ENCODE data around the gene AAR2.

Gene AAR2

GRCh38 chr20:36279776-36280175 is 43.5 kb downstream of the AAR2 start:
- no peak for DNase-seq (ENCODE audit: low spot score)

DNA sequence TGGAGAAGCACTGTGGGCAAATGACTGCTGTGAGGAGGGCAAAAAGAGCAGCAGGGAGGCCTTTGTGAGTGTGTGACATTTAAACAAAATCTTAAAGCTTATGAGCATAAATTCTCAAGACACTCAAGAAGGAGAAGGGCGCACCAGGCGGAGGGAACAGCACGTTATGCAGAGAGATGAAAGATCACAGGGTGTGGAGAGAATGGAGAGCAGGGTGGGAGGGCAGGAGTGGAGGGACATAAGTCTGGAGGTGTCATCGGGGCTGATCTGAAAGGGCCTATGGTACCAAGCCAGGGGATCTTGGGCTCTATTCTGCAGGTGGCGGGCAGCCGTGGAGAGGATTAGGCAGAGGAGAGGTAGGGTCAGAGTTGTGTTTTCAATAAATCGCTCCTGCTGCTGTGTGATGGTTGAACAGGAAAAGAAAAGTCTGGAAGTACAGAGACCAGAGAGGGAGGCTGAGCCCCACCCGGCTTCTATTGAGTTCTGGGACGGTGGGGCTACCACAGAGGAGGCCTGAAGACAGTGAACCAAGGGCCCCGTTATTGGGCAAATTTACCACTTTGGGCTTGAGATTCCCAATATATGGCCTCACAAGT is 45.6 kb downstream of the AAR2 start:
- no peak for DNase-seq (ENCODE audit: low spot score)

DNA sequence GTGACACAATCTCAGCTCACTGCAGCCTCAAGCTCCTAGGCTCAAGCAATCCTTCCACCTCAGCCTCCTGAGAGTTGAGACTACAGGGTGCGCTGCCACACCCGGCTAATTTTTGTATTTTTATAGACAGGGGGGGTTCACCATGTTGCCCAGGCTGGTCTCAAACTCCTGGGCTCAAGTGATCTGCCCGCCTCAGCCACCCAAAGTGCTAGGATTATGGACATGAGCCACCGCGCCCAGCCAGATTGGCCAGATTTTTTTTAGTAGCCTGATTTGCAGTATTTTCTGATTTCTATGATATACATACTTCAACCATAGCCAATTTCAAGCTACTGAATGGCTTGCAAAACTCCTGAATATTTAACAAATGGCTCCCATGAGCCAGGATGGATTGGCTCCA is 48.5 kb downstream of the AAR2 start:
- no peak for DNase-seq (ENCODE audit: low spot score)

GRCh38 chr20:36285746-36286447 is 49.6 kb downstream of the AAR2 start:
- DNase-seq (ENCODE audit: low spot score) = no peak

DNA sequence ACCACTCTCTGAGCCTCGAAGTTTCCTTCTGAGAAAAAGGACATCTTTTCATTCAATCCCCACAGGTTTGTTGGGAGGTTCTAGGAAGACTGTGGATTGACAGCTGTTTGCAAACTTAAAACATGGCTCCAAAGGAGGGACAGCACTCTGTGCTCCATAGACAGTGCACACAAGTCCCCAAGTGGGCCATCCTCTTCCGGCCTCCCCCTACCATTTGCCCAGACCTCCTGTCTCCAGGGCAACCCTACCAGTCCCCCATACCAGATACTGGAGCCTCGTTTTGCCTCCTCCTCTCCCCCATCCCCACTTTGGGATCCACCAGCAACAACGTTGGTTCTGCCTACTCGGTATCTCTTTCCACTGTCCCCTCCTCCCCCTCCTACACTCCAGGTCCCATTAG is 61.4 kb downstream of the AAR2 start:
- DNase-seq (ENCODE audit: low spot score) = no peak

- DNase-seq (ENCODE audit: low spot score) = no peak
Measured at GRCh38 chr20:36298061-36298460, 61.8 kb downstream of the AAR2 start.

- no peak for DNase-seq (ENCODE audit: low spot score)
Measured at GRCh38 chr20:36298795-36299339, 62.6 kb downstream of the AAR2 start.

- DNase-seq (ENCODE audit: low spot score) = no peak
Measured at GRCh38 chr20:36299459-36299858, 63.2 kb downstream of the AAR2 start.

DNA sequence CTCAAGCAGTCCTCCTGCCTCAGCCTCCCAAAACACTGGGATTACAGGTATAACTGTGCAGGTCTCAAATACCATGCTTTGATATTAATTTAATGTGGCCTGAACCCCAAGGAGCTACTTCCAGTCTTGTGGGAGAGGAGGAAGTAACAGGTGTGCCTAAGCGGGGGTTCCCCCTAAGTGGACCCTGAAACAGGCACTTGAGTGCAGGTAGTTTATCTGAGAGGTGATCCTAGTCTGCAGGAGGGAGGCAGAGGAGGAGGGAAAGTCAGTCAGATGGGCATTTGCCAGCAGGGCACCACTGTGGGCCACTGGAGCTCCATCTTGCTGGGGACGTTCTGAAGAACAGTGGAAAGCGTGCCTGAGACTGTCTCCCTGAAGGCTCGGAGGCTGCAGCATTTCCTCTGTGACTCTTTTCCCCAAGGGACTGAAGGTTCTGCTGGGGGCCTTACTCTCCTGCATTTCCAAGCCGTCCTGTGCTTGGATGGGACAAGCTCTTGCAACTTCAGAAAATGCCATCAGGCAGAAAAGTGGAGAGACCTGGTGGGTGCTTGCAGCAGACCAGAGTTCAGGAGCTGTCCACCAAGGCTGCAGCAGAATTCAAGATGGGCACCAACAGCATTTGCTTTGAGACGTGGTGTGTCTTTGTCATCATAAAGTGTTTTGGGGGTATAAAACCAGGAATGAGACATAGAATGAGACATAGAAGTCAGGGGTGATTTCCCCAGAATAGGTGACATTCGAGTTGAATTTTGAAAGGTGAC is 65.3 kb downstream of the AAR2 start:
- no peak for DNase-seq (ENCODE audit: low spot score)

GRCh38 chr20:36303020-36303595 is 66.8 kb downstream of the AAR2 start:
- no peak for DNase-seq (ENCODE audit: low spot score)

DNA sequence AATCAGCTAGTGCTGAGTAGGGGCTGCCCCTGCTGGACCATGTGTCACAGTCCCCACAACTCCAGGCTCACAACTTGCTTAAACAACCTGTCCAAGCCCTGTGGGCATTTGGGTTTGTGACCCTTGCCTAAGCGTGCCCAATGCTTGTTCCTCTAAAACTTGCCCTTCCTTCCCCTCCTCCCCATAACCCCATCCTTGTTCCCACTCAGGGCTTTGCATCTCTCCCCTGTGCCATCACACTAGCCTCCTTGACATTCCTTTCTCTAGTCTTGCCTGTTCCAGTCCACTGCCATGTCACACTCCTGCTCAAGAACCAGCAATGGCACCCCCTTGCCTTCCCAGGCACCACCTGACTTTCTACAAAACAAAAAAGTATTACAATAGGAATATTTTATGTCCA is 67.6 kb downstream of the AAR2 start:
- no peak for DNase-seq (ENCODE audit: low spot score)

- DNase-seq (ENCODE audit: low spot score) = no peak
Measured at GRCh38 chr20:36304786-36305495, 68.7 kb downstream of the AAR2 start.

GRCh38 chr20:36305602-36306551 is 69.6 kb downstream of the AAR2 start, which contains the start of gene DLGAP4:
DLGAP4 (plus strand) TSS chr20:36306339; CDS start chr20:36431718, 125,379 bp downstream.
- DNase-seq (ENCODE audit: low spot score) = no peak
